Sigmoid colon (tissue), 4 donors: ENCODE results near the gene ANKRD60.

Experiments
- CTCF ChIP-seq, 4 experiments: fragments of 450-650 bp in 3 of 4; fragments of 200-600 bp in 1 of 4; IDR thresholded peaks; one replicate each; pipeline ENCODE4 v1.5.1; 2016 to 2019; ENCODE audit warnings: antibody characterized with exemption in 4 of 4, mild to moderate bottlenecking in 3 of 4, moderate library complexity in 2 of 4
- EP300 ChIP-seq, 4 donors: sonication (generic); formaldehyde crosslinking; IDR thresholded peaks; one replicate each; pipeline ENCODE4 v1.6.1; 2017; ENCODE audit warnings: antibody characterized with exemption in 4 of 4
- POLR2A ChIP-seq, 2 donors: fragments of 450-650 bp; IDR thresholded peaks; one replicate each; pipeline ENCODE4 v1.6.1; 2016; ENCODE audit warnings: antibody characterized with exemption in 2 of 2, mild to moderate bottlenecking in 2 of 2, moderate library complexity in 2 of 2
- POLR2AphosphoS5 ChIP-seq, 4 donors: sonication (generic); formaldehyde crosslinking; IDR thresholded peaks; one replicate each; pipeline ENCODE4 v1.6.1; 2017; ENCODE audit warnings: antibody characterized with exemption in 4 of 4

GRCh38 chr20:58233881-58234528 lies 5.6 kb upstream of the ANKRD60 start:
- TF ChIP-seq CTCF (IDR thresholded peaks at IDR 0.05) (peak in 2 of 4 experiments; percentile 30 to 54), POLR2A (IDR thresholded peaks at IDR 0.05) (no peak), EP300 (IDR thresholded peaks at IDR 0.05) (no peak), POLR2AphosphoS5 (IDR thresholded peaks at IDR 0.05) (no peak)
